Measurements from ENCODE around the gene N4BP2L2. TPM values are rescaled to one million over a fixed set of nuclear protein-coding genes. Genes with fewer than 3 reads are reported as not detected.

Gene N4BP2L2
- total and polyA plus RNA-seq, 2 experiments from 2014 or later, result 63.1 to 160 TPM

GRCh38 chr13:32454886-32455593 lies 83.6 kb downstream of the N4BP2L2 start:
- TF ChIP-seq ETS1 (IDR thresholded peaks at IDR 0.05) (no peak), REST (IDR thresholded peaks at IDR 0.05; ENCODE audit: unreplicated experiment) (no peak), STAT1 (IDR thresholded peaks at IDR 0.05; ENCODE audit: unreplicated experiment) (no peak), NANOG (IDR thresholded peaks at IDR 0.05; ENCODE audit: borderline replicate concordance) (no peak), EZH2phosphoT487 (IDR thresholded peaks at IDR 0.05; ENCODE audit: unreplicated experiment) (no peak), POLR2AphosphoS5 (IDR thresholded peaks at IDR 0.05; ENCODE audit: low read depth) (no peak), CTCF (conservative IDR thresholded peaks at IDR 0.05; ENCODE audit: low read depth in 2 of 2) (no peak), ZNF462 (CRISPR knock-in tag; IDR thresholded peaks at IDR 0.05) (no peak)
- Histone ChIP-seq H3K27me3 (ENCODE audit: insufficient read depth) (no peaks in the 10 kb centered on the region), H3K36me3 (ENCODE audit: insufficient read depth) (no peaks in the 10 kb centered on the region), H3K27ac (ENCODE audit: low read depth) (no peak overlapping the region), H3K9me2 (ENCODE audit: insufficient read depth) (no peaks in the 10 kb centered on the region), H3K4me3 (no peak overlapping the region), H3K4me1 (ENCODE audit: insufficient read depth) (no peaks in the 10 kb centered on the region), H3F3A (replicated peaks; ENCODE audit: low read depth) (no peaks in the 10 kb centered on the region), H2AFZ (no peak overlapping the region), H4K20me1 (replicated peaks; ENCODE audit: insufficient read depth) (no peaks in the 10 kb centered on the region), H3K79me2 (replicated peaks; ENCODE audit: insufficient read depth) (no peaks in the 10 kb centered on the region), H3K4me2 (no peak overlapping the region)
- H3K9me3 Mint-ChIP-seq, result peaks cover 15% of the 10 kb centered on the region
- no peak overlapping the region for H3K27ac Mint-ChIP-seq
- peaks cover 20% of the 10 kb centered on the region for H3K36me3 Mint-ChIP-seq (ENCODE audit: low read depth)
- peaks cover 8% of the 10 kb centered on the region for H3K27me3 Mint-ChIP-seq (ENCODE audit: insufficient read depth, low read depth, poor library complexity)
- DNase-seq (ENCODE audit: low spot score), result peak; percentile 22
- ATAC-seq, result peak; percentile 74
- no peak overlapping the region for H3K4me3 Mint-ChIP-seq
- no peaks in the 10 kb centered on the region; the same call in 2 of the 3 replicates for H3K4me1 Mint-ChIP-seq

All from GM23338 (cell line).